NT2/D1 (cell line): ENCODE measurements around the gene SCARF2.

ENCODE experiments used
- SUZ12 ChIP-seq: IDR thresholded peaks from 2 replicates; pipeline ENCODE4 v1.6.1; 2011; ENCODE audit not compliant: insufficient read length, insufficient read depth; ENCODE audit errors: extremely low read depth
- YY1 ChIP-seq: IDR thresholded peaks from 2 replicates; pipeline ENCODE4 v1.6.1; 2011; ENCODE audit not compliant: insufficient read length, insufficient read depth

GRCh38 chr22:20419664-20419951 is 18.0 kb downstream of the SCARF2 start:
- TF ChIP-seq SUZ12 (no peak), YY1 (no peak)
